Loucy (cell line): ENCODE measurements around the gene PRAC2.

Experiments
- EZH2phosphoT487 ChIP-seq: fragments of 200-600 bp; IDR thresholded peaks from 2 replicates; pipeline ENCODE4 v1.6.1; 2018; ENCODE audit warnings: antibody characterized with exemption, mild to moderate bottlenecking, moderate library complexity, borderline replicate concordance
- TF ChIP-seq, protein P1 (sequence below): fragments of 200-600 bp; sonication (generic); conservative IDR thresholded peaks from 2 replicates; pipeline ENCODE4 v1.5.1; 2014; ENCODE audit warnings: mild to moderate bottlenecking, antibody characterized with exemption, low read length

- TF ChIP-seq, protein P1, sequence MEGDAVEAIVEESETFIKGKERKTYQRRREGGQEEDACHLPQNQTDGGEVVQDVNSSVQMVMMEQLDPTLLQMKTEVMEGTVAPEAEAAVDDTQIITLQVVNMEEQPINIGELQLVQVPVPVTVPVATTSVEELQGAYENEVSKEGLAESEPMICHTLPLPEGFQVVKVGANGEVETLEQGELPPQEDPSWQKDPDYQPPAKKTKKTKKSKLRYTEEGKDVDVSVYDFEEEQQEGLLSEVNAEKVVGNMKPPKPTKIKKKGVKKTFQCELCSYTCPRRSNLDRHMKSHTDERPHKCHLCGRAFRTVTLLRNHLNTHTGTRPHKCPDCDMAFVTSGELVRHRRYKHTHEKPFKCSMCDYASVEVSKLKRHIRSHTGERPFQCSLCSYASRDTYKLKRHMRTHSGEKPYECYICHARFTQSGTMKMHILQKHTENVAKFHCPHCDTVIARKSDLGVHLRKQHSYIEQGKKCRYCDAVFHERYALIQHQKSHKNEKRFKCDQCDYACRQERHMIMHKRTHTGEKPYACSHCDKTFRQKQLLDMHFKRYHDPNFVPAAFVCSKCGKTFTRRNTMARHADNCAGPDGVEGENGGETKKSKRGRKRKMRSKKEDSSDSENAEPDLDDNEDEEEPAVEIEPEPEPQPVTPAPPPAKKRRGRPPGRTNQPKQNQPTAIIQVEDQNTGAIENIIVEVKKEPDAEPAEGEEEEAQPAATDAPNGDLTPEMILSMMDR, result peak; percentile 18; the same call in 1 of the 2 replicates
- TF ChIP-seq EZH2phosphoT487, result no peak
These were observed 44.6 kb upstream of the PRAC2 start for GRCh38 chr17:48678141-48678971.
